Stimulated activated CD8-positive, alpha-beta memory T cell treated with anti-CD3 and anti-CD28 coated beads, Interleukin-15, amount 100 ng/mL, for 1 hour (primary cell): Measurements from ENCODE around the gene RGS12.

ENCODE experiments used
- DNase-seq: peaks from one replicate; pipeline ENCODE4 v3.0.0-alpha.2; 2020; ENCODE audit warnings: low read depth

Gene RGS12, protein sequence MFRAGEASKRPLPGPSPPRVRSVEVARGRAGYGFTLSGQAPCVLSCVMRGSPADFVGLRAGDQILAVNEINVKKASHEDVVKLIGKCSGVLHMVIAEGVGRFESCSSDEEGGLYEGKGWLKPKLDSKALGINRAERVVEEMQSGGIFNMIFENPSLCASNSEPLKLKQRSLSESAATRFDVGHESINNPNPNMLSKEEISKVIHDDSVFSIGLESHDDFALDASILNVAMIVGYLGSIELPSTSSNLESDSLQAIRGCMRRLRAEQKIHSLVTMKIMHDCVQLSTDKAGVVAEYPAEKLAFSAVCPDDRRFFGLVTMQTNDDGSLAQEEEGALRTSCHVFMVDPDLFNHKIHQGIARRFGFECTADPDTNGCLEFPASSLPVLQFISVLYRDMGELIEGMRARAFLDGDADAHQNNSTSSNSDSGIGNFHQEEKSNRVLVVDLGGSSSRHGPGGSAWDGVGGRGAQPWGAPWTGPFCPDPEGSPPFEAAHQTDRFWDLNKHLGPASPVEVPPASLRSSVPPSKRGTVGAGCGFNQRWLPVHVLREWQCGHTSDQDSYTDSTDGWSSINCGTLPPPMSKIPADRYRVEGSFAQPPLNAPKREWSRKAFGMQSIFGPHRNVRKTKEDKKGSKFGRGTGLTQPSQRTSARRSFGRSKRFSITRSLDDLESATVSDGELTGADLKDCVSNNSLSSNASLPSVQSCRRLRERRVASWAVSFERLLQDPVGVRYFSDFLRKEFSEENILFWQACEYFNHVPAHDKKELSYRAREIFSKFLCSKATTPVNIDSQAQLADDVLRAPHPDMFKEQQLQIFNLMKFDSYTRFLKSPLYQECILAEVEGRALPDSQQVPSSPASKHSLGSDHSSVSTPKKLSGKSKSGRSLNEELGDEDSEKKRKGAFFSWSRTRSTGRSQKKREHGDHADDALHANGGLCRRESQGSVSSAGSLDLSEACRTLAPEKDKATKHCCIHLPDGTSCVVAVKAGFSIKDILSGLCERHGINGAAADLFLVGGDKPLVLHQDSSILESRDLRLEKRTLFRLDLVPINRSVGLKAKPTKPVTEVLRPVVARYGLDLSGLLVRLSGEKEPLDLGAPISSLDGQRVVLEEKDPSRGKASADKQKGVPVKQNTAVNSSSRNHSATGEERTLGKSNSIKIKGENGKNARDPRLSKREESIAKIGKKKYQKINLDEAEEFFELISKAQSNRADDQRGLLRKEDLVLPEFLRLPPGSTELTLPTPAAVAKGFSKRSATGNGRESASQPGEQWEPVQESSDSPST (N-terminal part only)

DNA sequence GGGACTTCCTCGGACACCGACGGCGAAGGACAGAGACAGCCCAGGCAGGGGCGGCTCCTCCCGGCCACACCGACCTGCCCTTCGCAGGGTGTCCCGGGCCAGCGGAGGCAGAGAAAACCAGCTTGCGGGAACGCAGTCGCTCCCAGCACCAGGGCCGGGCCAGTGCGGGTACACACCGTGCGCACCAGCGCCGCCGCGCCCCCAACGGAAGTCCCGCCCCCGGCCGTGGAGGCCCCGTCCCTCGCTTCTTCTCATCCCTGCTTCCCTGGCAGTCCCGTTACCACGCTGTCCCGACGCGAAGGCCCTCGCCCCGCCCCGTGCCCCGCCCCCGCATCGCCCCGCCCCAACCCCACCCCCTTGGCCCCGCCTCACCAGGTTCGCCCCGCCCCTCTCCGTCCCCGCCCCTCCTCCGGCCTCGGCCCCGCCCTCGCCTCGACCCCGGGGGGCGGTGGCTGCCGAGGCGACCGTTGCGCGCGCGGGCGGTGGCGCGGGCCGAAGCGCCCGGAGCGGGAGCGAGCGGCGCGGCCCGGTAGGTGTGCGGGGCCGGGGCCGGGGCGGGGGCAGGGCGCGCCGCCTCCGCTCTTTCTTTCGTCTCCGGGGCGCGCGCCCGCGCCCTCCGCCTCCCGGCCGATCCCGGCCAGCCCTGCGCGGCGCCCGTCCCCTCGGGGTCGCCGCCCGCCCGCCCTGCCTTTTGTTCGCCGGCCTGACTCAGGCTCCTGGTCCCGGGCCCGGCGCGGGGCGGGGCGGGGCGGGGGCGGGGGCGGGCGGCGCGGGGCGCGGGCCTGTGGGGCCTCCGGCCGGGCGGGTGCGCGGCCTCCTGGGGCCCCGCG is at the start of gene RGS12:
RGS12 (plus strand) TSS at position 451 of the 830 bp plus-strand sequence. CDS start 23,150 bp downstream, outside the sequence.
- peak; percentile 56 for DNase-seq

DNA sequence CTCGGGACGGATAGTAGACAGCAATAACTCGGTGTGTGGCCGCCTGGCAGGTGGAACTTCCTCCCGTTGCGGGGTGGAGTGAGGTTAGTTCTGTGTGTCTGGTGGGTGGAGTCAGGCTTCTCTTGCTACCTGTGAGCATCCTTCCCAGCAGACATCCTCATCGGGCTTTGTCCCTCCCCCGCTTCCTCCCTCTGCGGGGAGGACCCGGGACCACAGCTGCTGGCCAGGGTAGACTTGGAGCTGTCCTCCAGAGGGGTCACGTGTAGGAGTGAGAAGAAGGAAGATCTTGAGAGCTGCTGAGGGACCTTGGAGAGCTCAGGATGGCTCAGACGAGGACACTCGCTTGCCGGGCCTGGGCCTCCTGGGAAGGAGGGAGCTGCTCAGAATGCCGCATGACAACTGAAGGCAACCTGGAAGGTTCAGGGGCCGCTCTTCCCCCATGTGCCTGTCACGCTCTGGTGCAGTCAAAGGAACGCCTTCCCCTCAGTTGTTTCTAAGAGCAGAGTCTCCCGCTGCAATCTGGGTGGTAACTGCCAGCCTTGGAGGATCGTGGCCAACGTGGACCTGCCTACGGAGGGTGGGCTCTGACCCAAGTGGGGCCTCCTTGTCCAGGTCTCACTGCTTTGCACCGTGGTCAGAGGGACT is 49.6 kb upstream of the RGS12 start:
- DNase-seq, result no peak

DNA sequence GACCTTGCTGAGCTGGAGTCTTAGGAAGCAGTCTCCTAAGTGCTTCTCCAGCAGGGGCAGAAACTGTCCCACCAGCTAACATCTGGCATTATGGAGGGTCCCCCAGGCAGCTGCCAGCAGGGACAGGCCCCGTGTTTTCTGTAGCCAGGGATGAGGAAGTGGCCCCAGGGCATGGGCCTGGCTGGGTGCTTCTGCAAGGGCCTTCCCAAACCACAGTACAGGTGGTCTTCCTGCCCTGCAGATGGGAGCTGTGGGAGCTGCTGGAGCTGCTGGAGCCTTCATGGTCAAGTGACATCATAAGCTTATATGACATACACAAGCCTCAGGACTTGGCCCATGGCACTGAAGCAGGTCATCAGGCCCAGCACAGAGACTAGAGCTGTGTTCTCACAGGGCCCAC is 48.8 kb upstream of the RGS12 start:
- DNase-seq, result no peak

DNA sequence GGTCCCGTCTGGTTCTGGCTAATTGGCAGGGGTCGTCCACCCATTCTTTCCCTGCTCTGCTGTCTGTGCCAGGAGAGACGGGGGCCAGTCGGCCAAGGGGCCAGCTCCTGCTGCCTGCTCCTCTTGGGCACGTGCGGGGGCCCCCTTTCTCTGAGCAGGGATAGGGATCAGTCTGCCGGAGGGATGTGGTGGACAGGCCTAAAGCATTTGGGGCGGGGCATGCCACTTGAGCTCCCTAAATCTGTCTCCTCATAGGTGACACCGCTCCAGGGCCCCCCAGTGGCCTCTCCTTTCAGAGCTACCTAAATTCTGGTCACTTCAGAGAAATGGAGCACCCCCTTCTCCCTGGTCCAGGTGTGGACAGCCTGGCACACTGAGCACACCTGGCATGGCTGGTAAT is 48.1 kb upstream of the RGS12 start:
- DNase-seq, result no peak

DNA sequence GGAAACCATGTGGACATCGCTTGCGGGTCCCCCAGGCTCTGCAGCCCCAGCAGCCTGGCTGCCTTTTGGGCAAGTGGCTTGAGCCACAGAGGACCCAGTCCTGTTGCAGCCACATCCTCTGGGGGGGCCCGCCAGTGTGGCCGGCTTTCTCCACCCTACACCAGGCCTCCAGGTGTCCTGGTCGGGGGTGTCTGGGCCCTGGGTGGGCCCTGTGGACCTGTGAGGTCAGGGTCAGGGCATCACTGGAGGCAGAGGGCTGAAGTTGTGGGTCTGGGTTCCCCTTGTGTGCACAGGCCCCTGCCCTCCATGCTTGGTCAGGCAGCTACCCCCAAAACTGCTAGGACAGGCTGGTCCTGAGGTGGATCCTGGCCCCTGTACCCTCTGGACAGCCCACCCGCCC is 47.1 kb upstream of the RGS12 start:
- no peak for DNase-seq

DNA sequence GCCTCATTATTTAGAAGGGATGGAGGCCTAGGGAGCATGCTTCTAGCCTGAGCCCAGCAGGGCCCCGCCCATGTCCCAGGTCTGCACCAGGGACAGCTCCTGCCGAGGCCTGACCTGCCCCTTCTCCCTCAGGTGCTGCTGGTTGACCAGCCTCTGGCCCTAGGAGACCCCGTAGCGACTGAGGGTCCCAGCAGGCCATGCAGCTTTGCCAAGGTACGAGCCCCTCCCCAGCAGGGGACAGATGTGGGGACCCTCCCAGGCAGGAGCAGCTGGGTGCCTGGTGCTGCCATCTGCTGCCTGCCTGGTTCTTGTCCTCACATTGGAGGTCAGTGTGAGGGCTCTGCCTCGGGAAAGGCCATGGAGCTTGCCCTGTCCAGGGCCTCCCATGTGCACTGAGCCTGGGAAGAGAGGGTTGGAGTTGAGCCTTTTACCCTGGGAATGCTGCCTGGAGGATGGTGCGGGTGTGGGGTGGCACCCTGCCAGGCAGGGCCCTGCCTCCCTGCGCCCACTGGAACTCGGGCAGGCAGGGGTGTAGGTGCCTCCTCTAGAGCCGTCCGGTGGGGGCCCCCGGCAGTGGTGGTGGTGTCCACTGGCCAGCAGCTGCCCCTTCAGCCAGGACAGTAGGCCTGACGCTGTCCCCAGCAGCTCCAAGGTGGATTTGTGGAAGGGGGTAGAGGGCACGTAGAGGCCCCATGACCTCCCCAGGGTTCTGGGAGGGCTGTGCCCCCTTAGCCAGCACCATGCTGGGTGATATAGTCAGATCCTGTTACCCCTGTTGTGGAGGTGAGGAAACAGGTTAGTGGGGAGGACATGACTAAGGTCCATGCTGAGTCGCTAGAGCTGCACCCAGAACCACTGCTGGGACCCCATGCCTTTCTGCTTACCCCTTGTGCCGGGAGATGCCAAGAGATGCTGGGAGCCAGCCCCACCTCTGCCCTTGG is 46.1 kb upstream of the RGS12 start:
- no peak for DNase-seq

DNA sequence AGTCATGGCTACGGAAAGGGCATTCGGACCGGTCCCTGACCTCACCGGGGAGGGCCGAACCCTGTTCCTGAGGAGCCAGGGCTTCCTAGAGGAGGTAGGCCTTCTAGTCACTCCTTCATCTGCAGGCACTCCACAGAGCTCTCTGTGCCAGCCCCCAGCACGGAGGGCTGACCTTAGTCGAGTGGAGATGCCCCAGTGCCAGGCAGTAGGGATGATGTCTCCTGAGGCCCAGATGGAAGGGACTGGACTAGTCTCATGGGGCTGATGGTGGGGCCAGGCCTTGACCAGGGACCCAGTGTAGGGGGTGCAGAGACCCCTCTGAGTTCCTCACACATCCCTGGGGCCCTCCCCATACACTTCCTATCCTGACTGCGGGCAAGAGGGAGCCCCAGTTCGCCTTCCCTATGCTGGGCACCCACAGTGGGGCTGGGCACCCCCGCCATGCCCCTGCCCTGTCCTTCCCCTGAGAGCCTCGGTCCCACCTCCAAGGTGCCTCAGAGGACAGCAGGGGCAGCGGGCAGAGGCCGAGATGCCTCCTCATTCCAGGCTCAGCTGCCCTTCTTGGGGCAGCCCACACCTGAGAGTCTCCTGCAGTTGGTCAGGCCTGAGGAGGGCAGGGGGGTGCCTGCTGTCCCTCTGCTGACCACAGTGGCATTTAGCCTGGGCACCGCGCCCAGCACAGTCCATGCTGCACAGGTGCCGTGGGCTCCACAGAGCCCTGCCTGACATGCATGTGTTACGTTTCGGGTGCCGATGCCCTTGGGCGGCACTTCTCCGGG is 45.2 kb upstream of the RGS12 start:
- DNase-seq, result no peak

DNA sequence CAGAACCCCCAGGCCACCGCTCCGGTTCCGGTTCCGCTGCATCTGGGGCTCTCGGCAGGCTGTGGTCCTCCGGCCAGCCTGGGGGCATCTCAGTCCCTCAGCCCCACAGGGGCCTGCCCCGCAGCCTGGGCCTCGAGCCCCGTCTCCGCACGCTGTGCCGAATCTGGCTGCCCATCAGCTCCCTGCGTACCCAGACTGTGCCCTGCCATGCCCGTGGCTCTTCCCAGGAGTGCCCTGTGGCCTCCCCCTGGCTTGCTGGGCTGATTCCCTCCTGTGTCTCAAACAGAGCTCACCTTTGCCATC is 44.7 kb upstream of the RGS12 start:
- no peak for DNase-seq

DNA sequence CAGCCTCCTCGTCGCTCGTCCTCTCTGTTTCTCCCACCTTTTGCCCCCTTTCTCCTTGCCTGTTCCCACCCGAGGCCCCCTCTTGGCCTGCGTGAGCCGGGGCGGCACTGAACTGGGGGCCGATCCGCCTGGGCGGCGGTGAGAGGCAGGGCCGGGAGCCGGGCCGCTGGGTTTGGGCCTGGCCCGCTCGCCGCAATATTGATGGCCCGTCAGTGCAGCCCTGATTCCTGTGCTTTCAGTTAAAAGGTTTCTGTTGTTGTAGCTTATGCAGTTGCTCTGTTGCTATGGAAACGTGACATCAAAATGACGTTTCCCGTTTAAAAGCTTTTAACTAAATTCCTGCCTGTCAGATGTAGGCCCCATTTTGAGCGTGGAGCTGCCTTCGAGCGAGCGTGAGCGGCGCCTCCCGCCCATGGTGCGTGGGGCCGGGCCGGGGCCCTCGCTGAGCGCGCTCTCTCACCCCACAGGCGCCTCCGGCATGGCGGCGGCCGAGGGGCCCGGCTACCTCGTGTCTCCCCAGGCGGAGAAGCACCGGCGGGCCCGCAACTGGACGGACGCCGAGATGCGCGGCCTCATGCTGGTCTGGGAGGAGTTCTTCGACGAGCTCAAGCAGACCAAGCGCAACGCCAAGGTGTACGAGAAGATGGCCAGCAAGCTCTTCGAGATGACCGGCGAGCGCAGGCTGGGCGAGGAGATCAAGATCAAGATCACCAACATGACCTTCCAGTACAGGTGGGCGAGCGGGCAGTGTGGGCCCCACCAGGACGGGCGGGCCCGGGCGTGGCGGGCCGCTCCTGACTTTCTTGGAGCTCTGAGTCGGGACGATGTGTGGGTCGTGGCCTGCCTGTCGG is 43.8 kb upstream of the RGS12 start, which contains the start of gene MSANTD1:
MSANTD1 (plus strand) TSS at position 349 of the 851 bp plus-strand sequence; CDS start at position 413, 64 bp downstream.
- no peak for DNase-seq

DNA sequence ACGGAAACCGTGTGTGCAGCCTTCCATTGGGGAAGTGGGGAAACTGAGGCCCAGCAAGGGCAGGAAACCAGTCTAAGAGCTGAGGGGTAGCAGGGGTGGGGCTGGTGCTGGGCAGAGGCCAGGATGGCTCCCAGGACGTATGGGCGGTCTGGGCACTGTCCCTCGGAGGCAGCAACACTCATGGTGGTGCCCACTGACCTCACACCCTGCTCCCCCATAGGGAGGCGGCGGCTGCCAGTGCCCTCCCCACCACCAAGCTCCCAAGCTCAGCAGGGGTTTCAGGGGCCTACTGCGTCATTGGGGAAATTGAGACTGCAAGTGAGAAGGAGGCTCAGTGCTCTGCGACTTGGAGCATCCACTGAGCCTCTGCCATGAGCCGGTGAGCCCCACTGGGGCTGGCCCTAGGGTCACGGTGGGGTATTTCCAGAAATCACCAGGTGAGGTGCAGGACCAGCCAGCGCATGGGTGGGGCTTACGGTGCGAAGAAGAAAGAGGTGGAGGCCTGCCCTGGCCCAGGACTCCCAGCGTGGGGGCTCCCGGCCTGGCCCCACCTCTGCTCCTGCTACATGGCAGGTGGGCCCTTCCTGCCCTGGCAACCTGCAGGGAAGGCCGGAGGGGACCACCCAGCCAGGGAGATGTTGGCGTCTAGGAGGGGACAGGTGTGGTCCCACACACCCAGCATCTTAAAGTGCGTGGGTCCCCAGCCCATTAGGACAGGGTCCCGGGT is 42.9 kb upstream of the RGS12 start:
- DNase-seq, result no peak

DNA sequence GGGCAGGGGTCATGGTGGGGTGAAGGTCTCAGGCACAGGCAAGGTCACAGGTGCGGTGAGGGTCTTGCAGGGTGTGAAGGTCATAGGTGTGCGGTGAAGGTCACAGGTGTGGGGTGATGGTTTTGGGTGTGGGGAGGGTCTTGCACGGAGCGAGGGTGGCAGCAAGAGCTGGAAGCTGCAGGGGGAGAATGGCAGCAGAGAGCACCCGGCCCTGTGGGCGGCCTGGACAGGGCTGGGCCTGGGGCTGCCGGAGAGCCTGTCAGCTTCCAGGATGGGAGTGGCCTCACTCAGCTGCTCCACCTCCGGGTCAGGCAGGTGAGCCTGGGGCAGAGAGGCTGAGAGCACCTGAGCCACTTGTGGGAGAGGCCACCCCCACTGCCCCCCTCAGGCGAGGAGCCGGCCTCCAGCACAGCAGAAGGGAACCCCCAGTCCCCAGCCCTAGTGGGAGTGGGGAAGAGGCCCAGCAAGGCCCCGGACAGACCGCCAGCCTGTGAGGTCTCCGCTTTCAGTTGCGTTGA is 42.3 kb upstream of the RGS12 start:
- DNase-seq, result no peak

DNA sequence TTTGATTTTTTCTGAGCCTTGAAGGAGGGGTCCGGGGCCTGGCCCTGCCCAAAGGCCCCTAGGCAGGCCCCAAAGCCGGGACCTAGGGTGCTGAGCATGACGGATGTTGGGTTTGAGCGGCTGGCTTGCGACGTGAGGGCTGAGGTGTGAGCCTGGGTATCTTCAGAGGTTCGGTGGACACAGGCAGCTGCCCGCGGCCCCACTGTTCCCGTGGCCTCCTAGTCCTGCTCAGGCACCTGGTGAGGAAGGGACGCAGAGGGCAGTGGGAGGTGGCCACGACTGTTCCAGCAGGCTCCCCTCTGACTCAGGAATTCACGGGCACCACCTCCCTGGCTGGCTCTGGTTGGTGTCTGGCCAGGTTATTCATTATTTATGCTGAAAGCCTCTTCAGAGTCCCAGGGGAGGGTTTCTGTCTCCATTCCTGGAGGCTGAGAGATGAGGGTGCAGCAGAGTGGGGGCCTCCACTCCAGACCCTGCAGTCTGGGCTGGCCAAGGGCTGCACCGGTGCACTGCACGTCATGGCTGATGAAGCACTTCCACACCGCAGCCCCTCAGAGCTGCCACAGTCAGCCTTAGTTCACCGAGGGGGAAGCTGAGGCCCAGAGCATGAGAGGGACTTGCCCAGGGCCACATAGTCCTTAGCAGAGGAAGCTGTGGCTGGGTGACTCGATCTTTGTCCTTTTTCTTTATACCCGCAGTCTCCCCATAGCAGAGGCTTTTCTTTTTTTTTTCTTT is 41.7 kb upstream of the RGS12 start:
- no peak for DNase-seq

DNA sequence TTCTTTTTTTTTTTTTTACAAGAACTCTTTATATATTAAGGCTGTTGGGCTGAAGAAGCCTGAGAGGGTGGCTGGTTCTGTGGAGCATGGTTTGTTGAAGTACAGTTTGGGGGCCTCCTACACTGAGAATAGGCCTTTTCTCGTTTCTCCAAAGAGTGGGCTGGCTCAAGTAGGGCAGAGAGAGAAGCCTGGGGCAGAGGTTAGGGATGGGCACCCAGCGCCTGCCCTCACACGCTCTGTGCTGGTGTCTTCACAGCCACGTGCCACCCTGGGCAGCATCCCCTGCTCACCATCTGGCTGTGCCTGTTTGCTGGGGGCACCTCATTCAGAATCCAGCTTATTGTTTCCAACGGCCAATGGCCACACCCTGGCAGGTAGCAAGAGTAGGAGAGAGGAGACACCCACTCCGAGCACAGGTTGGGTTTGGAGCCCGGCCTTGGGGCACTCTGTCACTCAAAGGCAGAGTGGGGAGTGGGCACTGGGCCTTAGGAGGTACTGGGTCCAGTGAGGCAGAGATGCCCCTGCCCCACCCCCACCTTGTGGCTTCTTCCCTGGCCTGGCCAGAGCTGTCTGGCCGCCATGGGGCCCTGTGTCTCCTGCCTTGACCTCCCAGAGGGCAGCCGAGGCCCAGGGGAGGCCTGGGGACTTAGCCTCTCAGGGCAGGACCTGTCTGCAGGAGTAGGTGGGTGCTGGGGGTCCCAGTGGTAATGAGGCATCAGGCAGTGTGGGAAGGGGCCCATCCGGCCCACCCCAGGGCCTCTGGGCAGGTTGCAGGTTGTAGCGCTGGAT is 40.9 kb upstream of the RGS12 start:
- no peak for DNase-seq

DNA sequence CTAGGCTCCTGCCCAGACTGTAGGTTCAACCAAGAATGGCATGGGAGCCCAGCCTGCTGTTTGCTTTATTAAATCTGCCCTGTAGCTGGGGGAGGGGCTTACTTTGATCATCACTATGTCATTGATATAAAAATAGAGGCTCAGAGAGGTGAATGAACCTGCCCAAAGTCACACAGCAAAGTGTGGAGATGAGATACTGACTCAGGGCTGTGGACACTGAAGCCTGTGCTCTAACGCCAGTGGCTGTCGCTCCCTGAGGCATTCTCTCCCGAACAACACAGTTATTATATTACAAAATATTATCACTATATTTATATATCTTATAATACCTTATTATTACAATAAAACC is 40.4 kb upstream of the RGS12 start:
- DNase-seq, result no peak

DNA sequence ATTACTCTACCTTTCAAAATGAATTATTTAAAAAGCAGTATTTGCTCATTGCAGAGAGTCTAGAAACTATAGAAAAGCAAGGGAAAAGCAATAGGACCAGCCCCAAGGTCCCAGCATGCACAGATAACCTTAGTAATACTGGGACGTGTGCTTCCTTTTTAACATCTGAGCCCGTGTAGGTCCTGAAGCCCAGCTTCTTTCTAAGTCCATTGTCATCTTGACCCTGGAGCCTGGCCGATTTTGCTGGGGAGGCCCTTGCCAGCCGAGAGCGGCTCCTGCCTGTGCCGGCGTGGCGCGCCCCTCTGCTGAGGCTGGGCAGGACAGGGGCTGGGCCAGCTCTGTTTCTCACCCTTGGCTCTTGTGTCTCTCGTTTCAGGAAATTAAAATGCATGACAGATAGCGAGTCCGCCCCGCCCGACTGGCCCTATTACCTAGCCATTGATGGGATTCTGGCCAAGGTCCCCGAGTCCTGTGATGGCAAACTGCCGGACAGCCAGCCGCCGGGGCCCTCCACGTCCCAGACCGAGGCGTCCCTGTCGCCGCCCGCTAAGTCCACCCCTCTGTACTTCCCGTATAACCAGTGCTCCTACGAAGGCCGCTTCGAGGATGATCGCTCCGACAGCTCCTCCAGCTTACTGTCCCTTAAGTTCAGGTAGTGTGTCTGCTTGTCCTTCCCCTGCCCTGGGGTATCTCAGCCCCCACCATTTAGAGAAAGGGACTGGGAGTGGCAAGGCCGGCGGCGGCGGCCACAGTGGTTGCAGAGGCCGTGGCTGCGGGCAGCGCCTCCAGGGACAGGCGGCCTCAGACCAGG is 39.8 kb upstream of the RGS12 start:
- no peak for DNase-seq
